Activated naive CD8-positive, alpha-beta T cell treated with anti-CD3 and anti-CD28 coated beads for 36 hours (primary cell): Measurements from ENCODE around the gene CIAO3. TPM values are rescaled to one million over a fixed set of nuclear protein-coding genes. Genes with fewer than 3 reads are reported as not detected.
"Not testable (repeated sequence)": the region's sequence is repeated elsewhere in the genome, so short reads cannot be mapped to it uniquely, and the experiment has no call there.

Experiments
- DNase-seq: peaks from one replicate; pipeline ENCODE4 v3.0.0; 2021
- H3K27ac Mint-ChIP-seq: one replicate; pipeline ENCODE4 v1.8.0; 2022; ENCODE audit warnings: mild to moderate bottlenecking, moderate library complexity, mixed read lengths
- H3K27me3 Mint-ChIP-seq: one replicate; pipeline ENCODE4 v1.8.0; 2022; ENCODE audit warnings: mild to moderate bottlenecking, mixed read lengths
- H3K36me3 Mint-ChIP-seq: one replicate; pipeline ENCODE4 v1.8.0; 2021; ENCODE audit warnings: mild to moderate bottlenecking, mixed read lengths
- H3K4me1 Mint-ChIP-seq: one replicate; pipeline ENCODE4 v1.8.0; 2021; ENCODE audit warnings: mixed read lengths
- H3K4me3 Mint-ChIP-seq: one replicate; pipeline ENCODE4 v1.8.0; 2022; ENCODE audit warnings: mild to moderate bottlenecking, moderate library complexity, mixed read lengths
- H3K9me3 Mint-ChIP-seq: one replicate; pipeline ENCODE4 v1.8.0; 2022; ENCODE audit warnings: mixed read lengths
- total RNA-seq, 2 experiments: library from RNA; stranded (reverse); gene quantifications; one replicate each; pipeline ENCODE4 v1.2.3, GENCODE V29; 2021

Gene CIAO3
- total RNA-seq, 2 experiments from 2014 or later: 18.3 to 19.8 TPM

GRCh38 chr16:694187-694862 is 46.5 kb downstream of the CIAO3 start:
- Mint-ChIP-seq H3K36me3 (no peaks in the 10 kb centered on the region), H3K27me3 (peaks cover 5% of the 10 kb centered on the region), H3K4me1 (peaks cover 7% of the 10 kb centered on the region), H3K9me3 (no peaks in the 10 kb centered on the region), H3K4me3 (peak overlapping the region; percentile 63), H3K27ac (no peak overlapping the region)
- no peak for DNase-seq

- H3K4me3 Mint-ChIP-seq: peak overlapping the region; percentile 22
- no peaks in the 10 kb centered on the region for H3K36me3 Mint-ChIP-seq
- peaks cover 5% of the 10 kb centered on the region for H3K27me3 Mint-ChIP-seq
- H3K9me3 Mint-ChIP-seq: no peaks in the 10 kb centered on the region
- peaks cover 10% of the 10 kb centered on the region for H3K4me1 Mint-ChIP-seq
- DNase-seq: no peak
- H3K27ac Mint-ChIP-seq: no peak overlapping the region
These were observed 47.0 kb downstream of the CIAO3 start for GRCh38 chr16:693766-694165.

GRCh38 chr16:693364-693763 is 47.4 kb downstream of the CIAO3 start:
- H3K36me3 Mint-ChIP-seq: no peaks in the 10 kb centered on the region
- peaks cover 5% of the 10 kb centered on the region for H3K27me3 Mint-ChIP-seq
- no peaks in the 10 kb centered on the region for H3K9me3 Mint-ChIP-seq
- H3K4me3 Mint-ChIP-seq: peak overlapping the region; percentile 29
- no peak for DNase-seq
- no peak overlapping the region for H3K27ac Mint-ChIP-seq
- H3K4me1 Mint-ChIP-seq: peaks cover 13% of the 10 kb centered on the region

DNA sequence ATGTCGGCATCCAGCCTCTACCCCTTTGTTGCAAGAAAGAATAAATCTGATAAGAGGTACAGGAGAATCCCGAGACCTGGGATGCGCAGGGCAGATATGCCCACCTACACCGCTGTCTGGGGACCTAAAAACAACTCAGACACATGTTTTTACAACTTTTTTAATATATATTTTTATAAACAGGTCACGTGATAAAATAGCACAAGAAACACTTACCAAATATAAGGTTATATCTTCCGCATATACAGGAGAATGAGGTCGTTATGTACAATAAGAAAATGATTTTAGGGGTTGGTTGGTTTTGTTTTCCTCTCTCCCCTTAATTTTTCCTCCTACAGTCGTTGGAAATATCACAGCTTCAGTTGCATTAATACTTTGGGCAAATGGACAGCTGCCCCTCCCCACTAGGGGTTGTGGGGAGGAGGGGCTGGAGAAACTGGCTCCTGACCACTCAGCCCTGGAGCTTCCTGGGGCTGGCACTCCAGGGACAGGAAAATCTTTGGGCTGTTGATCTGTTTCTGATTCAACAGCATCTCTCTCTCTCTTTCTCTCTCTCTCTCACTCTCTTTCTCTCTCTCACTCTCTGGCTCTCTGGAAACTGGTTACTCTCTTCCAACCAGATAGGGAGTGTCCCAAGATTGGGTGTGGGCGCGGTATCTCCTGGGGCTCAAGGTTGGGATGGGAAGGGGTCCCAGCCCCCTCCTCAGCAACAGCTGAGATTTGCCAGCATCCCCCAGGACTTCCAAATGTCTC is 48.3 kb downstream of the CIAO3 start:
- no peaks in the 10 kb centered on the region for H3K36me3 Mint-ChIP-seq
- no peak overlapping the region for H3K27ac Mint-ChIP-seq

DNA sequence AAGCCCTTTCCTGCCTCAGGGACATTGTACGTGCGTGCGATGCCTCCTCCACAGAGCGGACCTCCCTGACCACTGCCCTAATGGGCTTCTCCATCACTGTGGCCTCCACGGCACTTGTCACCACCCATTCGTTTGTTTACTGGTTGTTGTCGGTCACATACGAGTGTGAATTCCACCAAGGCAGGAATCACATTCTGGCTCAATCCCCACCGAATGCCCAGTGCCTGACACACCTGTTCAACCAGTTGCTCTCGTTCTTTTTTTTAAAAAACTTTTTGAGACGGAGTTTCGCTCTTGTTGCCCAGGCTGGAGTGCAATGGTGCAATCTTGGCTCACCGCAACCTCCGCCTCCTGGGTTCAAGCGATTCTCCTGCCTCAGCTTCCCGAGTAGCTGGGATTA is 49.6 kb downstream of the CIAO3 start:
- not testable (repeated sequence) for H3K36me3 Mint-ChIP-seq, H3K27ac Mint-ChIP-seq, H3K27me3 Mint-ChIP-seq, H3K9me3 Mint-ChIP-seq, DNase-seq
- peaks cover 13% of the 10 kb centered on the region for H3K4me1 Mint-ChIP-seq
- peak overlapping the region; percentile 90 for H3K4me3 Mint-ChIP-seq

More for the DNA sequence above, 48.3 kb downstream of the CIAO3 start:
- Mint-ChIP-seq H3K4me1 (peaks cover 13% of the 10 kb centered on the region), H3K4me3 (no peak overlapping the region), H3K9me3 (no peaks in the 10 kb centered on the region), H3K27me3 (peaks cover 5% of the 10 kb centered on the region)
- no peak for DNase-seq

DNA sequence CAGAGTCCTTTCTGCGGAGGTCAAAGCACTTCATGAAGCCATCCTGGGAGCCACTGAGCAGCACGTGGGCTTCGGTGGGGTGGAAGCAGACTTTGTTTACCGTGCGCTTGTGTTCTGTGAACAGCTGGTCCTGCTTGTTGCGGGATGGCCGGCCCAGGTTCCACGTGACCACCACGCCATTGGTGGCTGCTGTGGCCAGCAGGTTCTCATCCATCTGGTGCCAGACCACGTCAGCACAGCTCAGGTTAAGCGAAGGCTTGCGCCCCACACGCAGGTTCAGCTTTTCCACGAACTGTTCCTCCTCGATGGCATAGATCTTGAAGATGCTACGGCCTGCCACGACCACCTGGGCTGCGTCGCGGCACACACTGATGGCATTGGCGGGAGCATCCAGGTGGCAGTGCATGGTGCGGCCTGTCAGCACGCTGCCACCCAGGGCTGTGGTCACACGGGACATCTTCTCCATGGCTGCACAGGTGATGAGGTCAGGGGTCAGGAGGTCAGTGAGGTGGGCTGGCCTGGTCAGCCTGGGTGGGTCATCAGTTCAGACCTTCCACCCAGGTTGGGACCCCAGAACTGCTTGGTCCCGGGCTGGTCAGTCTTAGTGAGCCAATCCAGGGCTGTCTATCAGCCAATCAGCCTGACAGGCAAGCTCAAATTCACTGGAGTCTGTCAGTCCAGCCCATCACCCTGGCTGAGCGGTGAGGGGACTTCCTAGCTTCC is 51.5 kb downstream of the CIAO3 start:
- no peak for DNase-seq
- H3K36me3 Mint-ChIP-seq: peaks cover 2% of the 10 kb centered on the region
- peak overlapping the region; percentile 90 for H3K4me3 Mint-ChIP-seq
- peaks cover 5% of the 10 kb centered on the region for H3K27me3 Mint-ChIP-seq
- no peaks in the 10 kb centered on the region for H3K9me3 Mint-ChIP-seq
- peaks cover 11% of the 10 kb centered on the region for H3K4me1 Mint-ChIP-seq
- peak overlapping the region; percentile 87 for H3K27ac Mint-ChIP-seq

GRCh38 chr16:687499-687898 is 53.3 kb downstream of the CIAO3 start:
- no peak overlapping the region for H3K27ac Mint-ChIP-seq
- no peak overlapping the region for H3K4me3 Mint-ChIP-seq
- peaks cover 11% of the 10 kb centered on the region for H3K36me3 Mint-ChIP-seq
- no peak for DNase-seq
- no peaks in the 10 kb centered on the region for H3K9me3 Mint-ChIP-seq
- H3K27me3 Mint-ChIP-seq: no peaks in the 10 kb centered on the region
- peaks cover 12% of the 10 kb centered on the region for H3K4me1 Mint-ChIP-seq

DNA sequence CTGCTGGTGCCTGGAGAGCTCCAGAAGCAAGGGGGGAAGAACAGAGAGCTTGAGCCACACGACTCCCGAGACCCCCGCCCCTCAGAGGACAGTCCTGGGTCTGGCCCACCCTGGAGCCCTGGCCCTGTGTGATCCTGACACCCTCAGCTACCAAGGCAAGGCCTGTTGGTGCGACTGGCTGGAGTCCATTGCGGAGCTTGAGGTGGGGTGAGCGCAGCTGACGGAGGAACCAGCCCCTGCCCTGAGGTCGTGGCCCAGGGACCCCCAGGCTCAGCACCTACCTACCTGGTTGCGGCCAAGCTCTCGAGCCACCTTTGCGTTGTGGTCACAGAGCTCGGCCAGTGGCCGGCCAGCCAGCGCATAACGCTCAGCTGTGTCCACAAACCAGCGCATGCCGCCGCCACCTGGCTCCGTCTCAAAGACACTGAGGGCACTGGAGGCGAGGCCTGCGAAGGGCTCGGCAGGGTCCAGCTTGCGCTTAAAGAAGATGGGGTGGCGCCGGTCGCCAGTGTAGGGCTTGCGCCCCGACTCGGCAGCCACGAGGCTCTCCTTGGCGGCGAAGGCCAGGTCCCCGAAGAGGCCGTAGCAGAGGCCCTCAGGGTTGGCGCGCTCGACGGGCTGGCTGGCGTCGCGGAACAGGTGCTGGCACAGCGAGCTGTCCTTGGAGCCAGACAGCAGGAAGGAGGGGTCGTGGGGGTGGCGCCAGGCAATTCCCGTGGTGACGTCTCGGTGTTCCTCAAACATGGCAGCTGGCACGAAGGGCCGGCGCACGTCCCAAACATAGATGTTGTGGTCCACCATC is 54.1 kb downstream of the CIAO3 start:
- Mint-ChIP-seq H3K27ac (no peak overlapping the region), H3K4me1 (peaks cover 18% of the 10 kb centered on the region), H3K4me3 (no peak overlapping the region), H3K27me3 (no peaks in the 10 kb centered on the region), H3K9me3 (no peaks in the 10 kb centered on the region), H3K36me3 (peaks cover 17% of the 10 kb centered on the region)
- no peak for DNase-seq

- H3K36me3 Mint-ChIP-seq: peaks cover 22% of the 10 kb centered on the region
- H3K9me3 Mint-ChIP-seq: no peaks in the 10 kb centered on the region
- no peak overlapping the region for H3K27ac Mint-ChIP-seq
- H3K4me3 Mint-ChIP-seq: peak overlapping the region; percentile 14
- no peaks in the 10 kb centered on the region for H3K27me3 Mint-ChIP-seq
- no peak for DNase-seq
- peaks cover 24% of the 10 kb centered on the region for H3K4me1 Mint-ChIP-seq
These were observed 54.8 kb downstream of the CIAO3 start for GRCh38 chr16:685967-686366.

DNA sequence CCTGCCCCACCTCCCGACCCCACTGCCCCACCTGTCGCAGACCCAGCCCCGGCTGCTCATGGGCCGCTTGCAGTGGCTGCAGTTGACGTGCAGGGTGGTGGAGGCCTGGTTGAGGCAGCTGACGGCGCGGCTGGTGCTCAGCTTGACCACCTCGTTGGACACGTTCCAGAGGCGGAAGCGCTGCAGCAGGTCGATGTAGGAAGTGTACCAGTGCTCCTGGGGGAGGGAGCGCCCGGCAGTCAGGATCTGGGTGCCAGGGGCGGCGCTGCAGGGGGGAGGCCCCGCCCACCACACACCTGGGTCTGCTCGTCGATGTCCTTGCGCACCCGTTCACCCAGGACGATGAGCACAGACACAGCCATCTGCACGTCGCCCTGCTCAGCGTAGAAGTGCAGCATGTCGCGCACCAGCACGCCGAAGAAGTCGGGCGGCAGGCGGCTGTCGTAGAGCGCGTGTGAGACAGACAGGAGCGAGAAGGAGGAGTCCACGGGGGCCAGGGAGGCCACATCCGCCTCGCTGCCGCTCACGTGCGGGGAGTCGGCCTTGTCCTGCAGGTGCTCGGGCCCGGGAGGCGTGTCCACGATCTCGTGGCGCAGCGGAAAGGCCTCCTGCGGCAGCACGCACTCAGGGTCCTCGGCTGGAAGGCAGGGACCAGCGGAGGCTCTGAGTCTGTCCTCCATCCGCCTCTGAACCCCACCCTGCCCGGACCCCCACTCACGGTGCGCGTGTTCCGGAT is 55.7 kb downstream of the CIAO3 start:
- Mint-ChIP-seq H3K4me3 (no peak overlapping the region), H3K4me1 (peaks cover 24% of the 10 kb centered on the region), H3K27ac (no peak overlapping the region), H3K36me3 (peaks cover 22% of the 10 kb centered on the region), H3K27me3 (no peaks in the 10 kb centered on the region), H3K9me3 (no peaks in the 10 kb centered on the region)
- no peak for DNase-seq

GRCh38 chr16:684071-684794 is 56.6 kb downstream of the CIAO3 start, which contains the start of gene JMJD8:
Gene JMJD8, minus strand, starts transcription at chr16:684334. Its CDS starts 15 bp downstream, at chr16:684319.
- peak within 1 kb of the TSS; percentile 75 for H3K27ac Mint-ChIP-seq

DNA sequence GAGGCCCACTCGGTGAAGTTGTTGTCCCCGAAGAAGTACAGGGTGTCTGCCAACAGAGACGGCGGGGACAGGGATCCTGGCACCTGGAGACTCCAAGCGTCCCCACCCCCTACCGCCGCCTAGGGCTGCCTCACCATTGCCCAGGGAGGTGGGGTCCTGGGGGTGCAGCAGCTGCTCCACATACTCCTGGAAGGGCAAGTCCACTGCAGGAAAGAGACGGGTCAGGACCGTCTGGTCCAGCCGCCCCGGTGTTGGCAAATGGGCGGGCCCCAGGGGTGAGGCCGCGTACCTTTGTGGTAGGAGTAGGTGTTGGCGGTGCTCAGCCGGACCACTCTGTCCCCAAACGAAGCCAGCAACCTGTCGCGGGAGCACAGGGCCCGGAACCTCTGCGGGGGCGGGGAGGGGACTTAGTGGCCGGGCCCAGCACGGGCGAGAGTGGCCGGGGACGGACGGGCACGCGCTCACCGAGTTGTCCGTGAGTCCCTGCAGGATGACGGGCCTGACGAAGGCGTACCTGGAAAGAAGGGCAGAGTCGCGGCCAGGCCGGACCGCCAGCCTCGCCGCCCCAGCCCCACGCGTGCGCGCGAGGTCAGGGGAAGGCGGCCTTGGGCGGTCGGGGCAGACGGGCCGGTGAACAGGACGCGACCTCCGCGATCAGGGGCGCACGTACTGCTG is 57.3 kb downstream of the CIAO3 start:
- peak overlapping the region; percentile 75 for H3K27ac Mint-ChIP-seq
- no peaks in the 10 kb centered on the region for H3K27me3 Mint-ChIP-seq
- no peaks in the 10 kb centered on the region for H3K9me3 Mint-ChIP-seq
- DNase-seq: no peak
- H3K4me3 Mint-ChIP-seq: peak overlapping the region; percentile 81
- peaks cover 22% of the 10 kb centered on the region for H3K36me3 Mint-ChIP-seq
- H3K4me1 Mint-ChIP-seq: peaks cover 18% of the 10 kb centered on the region

More at GRCh38 chr16:684071-684794, 56.6 kb downstream of the CIAO3 start, which contains the start of gene JMJD8:
- H3K4me1 Mint-ChIP-seq: peaks cover 22% of the 10 kb centered on the region
- DNase-seq: peak; percentile 99
- no peaks in the 10 kb centered on the region for H3K9me3 Mint-ChIP-seq
- no peaks in the 10 kb centered on the region for H3K27me3 Mint-ChIP-seq
- peak within 1 kb of the TSS; percentile 81 for H3K4me3 Mint-ChIP-seq
- H3K36me3 Mint-ChIP-seq: peaks cover 22% of the 10 kb centered on the region
